Measurements from ENCODE around the gene FLG2.

GRCh38 chr1:152380932-152381331 lies 21.1 kb upstream of the FLG2 start:
- TF ChIP-seq CTCF (IDR thresholded peaks at IDR 0.05 in 2 of 3, conservative IDR thresholded peaks at IDR 0.05 in 1 of 3; ENCODE audit: insufficient read depth in 2 of 3, low read depth in 1 of 3, low read length in 3 of 3) = no peak
- TF ChIP-seq RAD21 (CRISPR knock-in tag; conservative IDR thresholded peaks at IDR 0.05 in 1 of 2, IDR thresholded peaks at IDR 0.05 in 1 of 2) = no peak
- no peak for TF ChIP-seq SIN3A (IDR thresholded peaks at IDR 0.05; ENCODE audit: borderline replicate concordance in 2 of 2, control insufficient read depth in 1 of 2, low read depth in 2 of 2, low read length in 2 of 2)
- TF ChIP-seq BDP1 (IDR thresholded peaks at IDR 0.05; ENCODE audit: insufficient read depth, insufficient read length) = no peak
- no peak for TF ChIP-seq RFX5 (IDR thresholded peaks at IDR 0.05; ENCODE audit: low read depth, low read length)
- no peak for TF ChIP-seq ZSCAN29 (IDR thresholded peaks at IDR 0.05)
- TF ChIP-seq PHF8 (IDR thresholded peaks at IDR 0.05; ENCODE audit: borderline replicate concordance, low read length) = no peak
